IMR-90 (cell line): ENCODE results near the gene CST5. TPM values are rescaled to one million over a fixed set of nuclear protein-coding genes. Genes with fewer than 3 reads are reported as not detected.

Experiments used
- ATAC-seq: fragments of 200-7000 bp; cut with Tn5 transposase; 2 replicates; pipeline ENCODE4 v1.9.1; 2020; ENCODE audit warnings: low read depth, mild to moderate bottlenecking, moderate library complexity
- BruUV-seq: library from RNA; stranded (reverse); fragments of 400-500 nt; replicated peaks from 2 replicates; lab custom pipeline; 2021; lab: Mats Ljungman, UMichigan
- CTCF ChIA-PET: fragments of 300-600 bp; formaldehyde crosslinking; extraction: SDS; loops from one replicate; lab custom pipeline; 2021; ENCODE audit warnings: antibody characterized with exemption; lab: Yijun Ruan, JAX
- POLR2A ChIA-PET: fragments of 300-600 bp; sonication (Branson Sonifier 250); formaldehyde crosslinking; loops from one replicate; lab custom pipeline; 2022; ENCODE audit warnings: antibody characterized with exemption; ENCODE audit not compliant: unreplicated experiment; lab: Charles Lee
- DNase-seq: peaks from one replicate; pipeline ENCODE4 v3.0.0; 2013
- H2AFZ ChIP-seq: replicated peaks from 2 replicates; pipeline ENCODE3; 2013; ENCODE audit warnings: low read length, mild to moderate bottlenecking; ENCODE audit not compliant: poor library complexity
- H2AK5ac ChIP-seq: 2 replicates; pipeline ENCODE4 v1.6.1; 2013; ENCODE audit warnings: low read depth, low read length, inconsistent platforms
- H2AK9ac ChIP-seq: replicated peaks from 2 replicates; pipeline ENCODE3; 2013; ENCODE audit warnings: mild to moderate bottlenecking, low read depth, low read length, moderate library complexity; ENCODE audit not compliant: poor library complexity
- H2BK120ac ChIP-seq: 2 replicates; pipeline ENCODE4 v1.6.1; 2013; ENCODE audit warnings: low read depth, low read length, inconsistent platforms
- H2BK15ac ChIP-seq: 3 replicates; pipeline ENCODE4 v1.6.1; 2013; ENCODE audit warnings: low read depth, low read length, inconsistent platforms
- H2BK20ac ChIP-seq: 2 replicates; pipeline ENCODE4 v1.6.1; 2013; ENCODE audit warnings: low read depth, mild to moderate bottlenecking, inconsistent platforms, low read length, moderate library complexity
- H2BK5ac ChIP-seq: 2 replicates; pipeline ENCODE4 v1.6.1; 2013; ENCODE audit warnings: mild to moderate bottlenecking, low read depth, low read length, inconsistent platforms; ENCODE audit not compliant: poor library complexity, severe bottlenecking
- H3K14ac ChIP-seq: replicated peaks from 2 replicates; pipeline ENCODE4 v1.6.1; 2013; ENCODE audit warnings: low read depth, low read length, inconsistent platforms
- H3K18ac ChIP-seq: 2 replicates; pipeline ENCODE4 v1.6.1; 2013; ENCODE audit warnings: low read depth, low read length, control low read depth
- H3K23ac ChIP-seq: 2 replicates; pipeline ENCODE4 v1.6.1; 2013; ENCODE audit warnings: low read depth, low read length, inconsistent platforms
- H3K27ac ChIP-seq: 2 replicates; pipeline ENCODE4 v1.5.1; 2013; ENCODE audit warnings: mild to moderate bottlenecking, control low read depth, low read length; ENCODE audit not compliant: insufficient read depth
- H3K27me3 ChIP-seq: 2 replicates; pipeline ENCODE4 v1.6.1; 2013; ENCODE audit warnings: low read length; ENCODE audit not compliant: control insufficient read depth, insufficient read depth
- H3K36me3 ChIP-seq: 2 replicates; pipeline ENCODE4 v1.6.1; 2013; ENCODE audit warnings: low read length, mixed read lengths; ENCODE audit not compliant: control insufficient read depth, insufficient read depth
- H3K4ac ChIP-seq: 2 replicates; pipeline ENCODE4 v1.6.1; 2013; ENCODE audit warnings: low read depth, low read length, inconsistent platforms
- H3K4me1 ChIP-seq: 2 replicates; pipeline ENCODE4 v1.6.1; 2013; ENCODE audit warnings: low read length, mixed read lengths; ENCODE audit not compliant: control insufficient read depth, insufficient read depth
- H3K4me2 ChIP-seq: 2 replicates; pipeline ENCODE4 v1.6.1; 2013; ENCODE audit warnings: low read depth, mild to moderate bottlenecking, control low read depth, low read length, moderate library complexity
- H3K4me3 ChIP-seq: 2 replicates; pipeline ENCODE4 v1.5.1; 2013; ENCODE audit warnings: low read depth, mild to moderate bottlenecking, control low read depth, low read length, moderate library complexity; ENCODE audit not compliant: insufficient read depth
- H3K56ac ChIP-seq: 2 replicates; pipeline ENCODE4 v1.6.1; 2013; ENCODE audit warnings: low read length, inconsistent platforms; ENCODE audit not compliant: insufficient read depth; ENCODE audit errors: extremely low read depth
- H3K79me1 ChIP-seq, 2 experiments: 2 replicates each; pipeline ENCODE4 v1.6.1; 2013; ENCODE audit warnings: low read length in 2 of 2, inconsistent platforms in 1 of 2, low read depth in 1 of 2
- H3K9ac ChIP-seq: 2 replicates; pipeline ENCODE4 v1.6.1; 2013; ENCODE audit warnings: low read depth, low read length, control low read depth
- H3K9me1 ChIP-seq: 2 replicates; pipeline ENCODE4 v1.6.1; 2013; ENCODE audit warnings: low read length, inconsistent platforms; ENCODE audit not compliant: insufficient read depth
- H3K9me3 ChIP-seq: 2 replicates; pipeline ENCODE4 v1.6.1; 2013; ENCODE audit warnings: low read length; ENCODE audit not compliant: control insufficient read depth, insufficient read depth
- H4K20me1 ChIP-seq: 2 replicates; pipeline ENCODE4 v1.6.1; 2013; ENCODE audit warnings: low read length, inconsistent platforms; ENCODE audit not compliant: insufficient read depth
- H4K5ac ChIP-seq: 2 replicates; pipeline ENCODE4 v1.6.1; 2013; ENCODE audit warnings: mild to moderate bottlenecking, low read depth, low read length, control low read depth
- H4K8ac ChIP-seq, 2 experiments: 2 replicates each; pipeline ENCODE4 v1.6.1; 2013; ENCODE audit warnings: low read depth in 2 of 2, low read length in 2 of 2, control low read depth in 1 of 2, inconsistent platforms in 1 of 2
- H4K91ac ChIP-seq: 2 replicates; pipeline ENCODE4 v1.6.1; 2013; ENCODE audit warnings: low read depth, low read length, inconsistent platforms; ENCODE audit not compliant: insufficient read depth
- CHD1 ChIP-seq: IDR thresholded peaks from 2 replicates; pipeline ENCODE4 v1.6.1; 2012; ENCODE audit warnings: low read depth, low read length, improper control_type of control experiment
- CTCF ChIP-seq: conservative IDR thresholded peaks from 2 replicates; pipeline ENCODE4 v1.5.1; 2012; ENCODE audit warnings: mild to moderate bottlenecking, low read depth, low read length, improper control_type of control experiment
- ELK1 ChIP-seq: fragments of 150-350 bp; IDR thresholded peaks from 2 replicates; pipeline ENCODE4 v1.6.1; 2016; ENCODE audit warnings: low read depth, mild to moderate bottlenecking, low read length, moderate library complexity, borderline replicate concordance
- FOS ChIP-seq: fragments of 150-350 bp; IDR thresholded peaks from 2 replicates; pipeline ENCODE4 v1.6.1; 2016; ENCODE audit warnings: low read depth, low read length
- MAFK ChIP-seq: IDR thresholded peaks from 2 replicates; pipeline ENCODE4 v1.6.1; 2012; ENCODE audit warnings: low read depth, low read length, improper control_type of control experiment
- MAZ ChIP-seq: IDR thresholded peaks from 2 replicates; pipeline ENCODE4 v1.6.1; 2012; ENCODE audit warnings: low read depth, mild to moderate bottlenecking, low read length, improper control_type of control experiment, moderate library complexity, borderline replicate concordance
- MXI1 ChIP-seq: IDR thresholded peaks from 2 replicates; pipeline ENCODE4 v1.6.1; 2012; ENCODE audit warnings: low read depth, mild to moderate bottlenecking, low read length, moderate library complexity, borderline replicate concordance
- NFE2L2 ChIP-seq: fragments of 150-350 bp; IDR thresholded peaks from 2 replicates; pipeline ENCODE4 v1.6.1; 2016; ENCODE audit warnings: low read depth, mild to moderate bottlenecking, low read length
- RAD21 ChIP-seq: IDR thresholded peaks from 2 replicates; pipeline ENCODE4 v1.6.1; 2012; ENCODE audit warnings: low read length, improper control_type of control experiment
- RCOR1 ChIP-seq: IDR thresholded peaks from 2 replicates; pipeline ENCODE4 v1.6.1; 2012; ENCODE audit warnings: mild to moderate bottlenecking, low read length, improper control_type of control experiment; ENCODE audit not compliant: insufficient replicate concordance
- RFX5 ChIP-seq: IDR thresholded peaks from 2 replicates; pipeline ENCODE4 v1.8.0; 2012; ENCODE audit warnings: low read depth, mild to moderate bottlenecking, low read length, moderate library complexity
- SMC3 ChIP-seq: fragments of 150-350 bp; IDR thresholded peaks from 2 replicates; pipeline ENCODE4 v1.6.1; 2016; ENCODE audit warnings: low read depth, mild to moderate bottlenecking, antibody characterized with exemption, low read length, moderate library complexity
- WGBS, 2 experiments: methylation state at CpG; one replicate each; pipeline versions ENCODE4 v1.1.5 to v1.1.7; 2013; ENCODE audit warnings: missing lambda C conversion rate in 2 of 2; ENCODE audit not compliant: insufficient read length in 1 of 2; ENCODE audit errors: extremely low coverage in 2 of 2; 5-methylcytosine and 5-hydroxymethylcytosine counted together
- dilution Hi-C: fragments of 300-500 bp; cut with HindIII; formaldehyde crosslinking; loops from one replicate; pipeline ENCODE4 v1.14.3; 2018; ENCODE audit warnings: low sequenced_read_pairs; ENCODE audit not compliant: unreplicated experiment
- in situ Hi-C: fragments of 300-500 bp; cut with MboI; formaldehyde crosslinking; loops from 3 replicates; pipeline ENCODE4 v1.14.3; 2019; ENCODE audit warnings: low sequenced_read_pairs, inconsistent platforms, mixed read lengths
- intact Hi-C: fragments of 100-400 bp; cut with micrococcal nuclease; formaldehyde crosslinking; loops from 2 replicates; pipeline ENCODE4 v1.10.0; 2022
- polyA plus RNA-seq, 3 experiments: library from polyadenylated mRNA; depleted of rRNA; stranded (reverse); fragments of >200 nt; gene quantifications; 2 replicates each; pipeline ENCODE4 v1.2.3, GENCODE V29; 2012; ENCODE audit warnings: low replicate concordance in 1 of 3
- total RNA-seq: library from RNA; depleted of rRNA; stranded (reverse); fragments of >200 nt; gene quantifications from 2 replicates; pipeline ENCODE4 v1.2.3, GENCODE V29; 2012

Gene CST5
- total and polyA plus RNA-seq, 2 of the 4 experiments (the other 2 are of a cell fraction) = not detected

DNA sequence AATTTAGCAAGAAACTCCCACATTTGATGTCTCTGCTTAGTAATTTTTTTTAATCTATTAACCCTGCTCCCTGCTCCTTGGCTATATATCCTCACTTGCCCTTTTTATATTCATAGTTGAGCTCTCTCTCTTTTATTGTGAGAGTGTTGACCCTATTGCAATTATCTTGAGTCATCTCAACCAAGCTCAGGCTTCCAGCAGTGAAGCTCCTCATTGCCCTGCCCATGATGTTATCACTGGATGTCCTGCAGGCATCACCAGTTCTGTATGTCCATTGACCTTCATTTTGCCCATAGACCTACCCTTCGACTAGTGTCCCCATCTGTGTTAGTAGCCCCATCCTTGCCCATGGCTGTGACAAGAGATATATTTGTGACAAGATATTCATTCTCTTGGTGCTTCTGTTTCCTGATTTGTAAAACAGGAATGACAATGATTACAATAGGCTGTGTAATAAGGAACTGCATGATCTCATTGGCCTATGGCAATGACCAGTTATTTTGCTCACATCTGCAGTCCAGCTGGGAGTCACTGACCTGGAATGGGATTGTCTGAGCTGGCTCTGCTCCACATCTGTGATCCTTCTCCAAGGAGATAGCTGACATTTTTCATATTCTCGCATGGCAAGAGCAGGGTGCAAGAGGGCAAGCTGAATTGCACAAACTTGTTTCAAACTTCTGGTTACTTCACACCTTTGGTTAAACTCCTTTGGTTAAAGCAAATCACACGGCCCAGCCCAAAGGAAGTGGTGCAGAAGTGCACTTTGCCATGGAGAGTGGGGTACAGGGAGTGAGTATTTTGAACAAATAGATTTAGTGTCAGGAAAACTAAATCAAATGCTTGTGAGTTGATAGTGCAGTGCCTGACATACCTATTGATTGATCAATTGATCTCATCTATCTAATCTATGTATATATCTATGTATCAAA is 47.7 kb upstream of the CST5 start:
- H3K27ac ChIP-seq = no peak overlapping the region
- no peaks in the 10 kb centered on the region for H4K20me1 ChIP-seq
- no peaks in the 10 kb centered on the region for H3K79me1 ChIP-seq
- DNase-seq = no peak
- no peak overlapping the region for H4K91ac ChIP-seq
- ATAC-seq = no peak
- H4K5ac ChIP-seq = no peak overlapping the region
- H3K4me3 ChIP-seq = no peak overlapping the region
- H2AFZ ChIP-seq = no peak overlapping the region
- no peak overlapping the region for H4K8ac ChIP-seq
- no peak overlapping the region for H3K9ac ChIP-seq
- no peak overlapping the region for H2AK9ac ChIP-seq
- CTCF ChIA-PET = interaction anchor here (0.6 kb wide), 1 partner anchor 874 kb away, joined by 3 read pairs; no protein-coding TSS in a partner anchor
- no peaks in the 10 kb centered on the region for H3K36me3 ChIP-seq
- no peak overlapping the region for H3K4me2 ChIP-seq
- POLR2A ChIA-PET = no interaction called here
- H3K18ac ChIP-seq = no peak overlapping the region
- no peaks in the 10 kb centered on the region for H3K9me3 ChIP-seq
- H3K4me1 ChIP-seq = no peaks in the 10 kb centered on the region
- TF ChIP-seq CHD1 = no peak
- no peak for TF ChIP-seq MXI1
- no peak for TF ChIP-seq SMC3
- TF ChIP-seq NFE2L2 = no peak
- no peak for TF ChIP-seq RAD21
- TF ChIP-seq MAFK = no peak
- TF ChIP-seq ELK1 = no peak
- no peak for TF ChIP-seq RCOR1
- TF ChIP-seq MAZ = no peak
- TF ChIP-seq RFX5 = no peak
- TF ChIP-seq FOS = no peak
- no peak for TF ChIP-seq CTCF
- H3K14ac ChIP-seq = no peak overlapping the region
- no peak overlapping the region for H2AK5ac ChIP-seq
- H3K56ac ChIP-seq = no peak overlapping the region
- H2BK20ac ChIP-seq = no peak overlapping the region
- in situ Hi-C loops (loop anchor here (25.0 kb wide), 1 partner anchor 985 kb away; no protein-coding TSS in a partner anchor), intact Hi-C loops (no loop called here), dilution Hi-C loops (no loop called here)
- H2BK15ac ChIP-seq = no peak overlapping the region
- whole genome bisulfite sequencing, 2 experiments = 0% methylated on average over 1 of the region's 3 CpGs; no CpG with 5 or more reads in 1 of the 2 experiments
- no peak overlapping the region for H2BK120ac ChIP-seq
- no peak overlapping the region for H3K4ac ChIP-seq
- H3K27me3 ChIP-seq = no peaks in the 10 kb centered on the region
- no peak overlapping the region for H2BK5ac ChIP-seq
- BruUV-seq = no TSS peak
- H3K23ac ChIP-seq = no peak overlapping the region
- H3K9me1 ChIP-seq = no peaks in the 10 kb centered on the region
